GM12865 (cell line): ENCODE measurements around the gene DRC7.

Experiments used
- DNase-seq: peaks from one replicate; pipeline ENCODE4 v3.0.0; 2010; ENCODE audit warnings: low read depth
- H3K4me3 ChIP-seq: 2 replicates; pipeline ENCODE4 v1.5.1; 2011; ENCODE audit warnings: mild to moderate bottlenecking, low read depth, low read length, control low read depth
- TF ChIP-seq, protein P1 (sequence below): IDR thresholded peaks from 2 replicates; pipeline ENCODE4 v1.5.1; 2011; ENCODE audit warnings: low read length, control low read depth, low read depth, inconsistent platforms; ENCODE audit not compliant: insufficient read depth; ENCODE audit errors: missing control alignments

DRC7 gene

DNA sequence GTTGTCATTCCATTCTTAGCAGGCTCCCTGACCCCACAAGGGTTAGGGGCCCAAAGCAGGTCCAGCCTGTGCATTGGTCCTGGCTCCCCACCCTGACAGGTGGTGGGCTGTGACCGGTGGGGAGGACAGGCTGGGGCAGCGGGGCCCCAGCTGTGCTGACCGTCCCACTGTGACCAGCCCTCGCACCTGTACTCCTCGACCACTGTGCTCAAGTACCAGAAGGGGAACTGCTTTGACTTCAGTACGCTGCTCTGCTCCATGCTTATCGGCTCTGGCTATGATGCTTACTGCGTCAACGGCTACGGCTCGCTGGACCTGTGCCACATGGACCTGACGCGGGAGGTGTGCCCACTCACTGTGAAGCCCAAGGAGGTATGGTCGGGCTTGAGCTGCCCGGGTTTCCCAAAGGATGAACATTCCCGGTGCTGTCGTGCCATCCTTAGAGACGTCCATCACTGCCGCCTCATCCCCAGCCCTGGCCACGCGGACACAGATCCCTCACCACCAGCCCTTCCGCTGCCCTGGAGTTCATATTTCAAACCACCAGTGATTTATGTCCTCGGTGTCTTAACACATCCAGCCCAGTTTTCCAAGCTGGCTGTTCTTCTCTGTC is 7.3 kb downstream of the DRC7 start:
- TF ChIP-seq, protein P1, sequence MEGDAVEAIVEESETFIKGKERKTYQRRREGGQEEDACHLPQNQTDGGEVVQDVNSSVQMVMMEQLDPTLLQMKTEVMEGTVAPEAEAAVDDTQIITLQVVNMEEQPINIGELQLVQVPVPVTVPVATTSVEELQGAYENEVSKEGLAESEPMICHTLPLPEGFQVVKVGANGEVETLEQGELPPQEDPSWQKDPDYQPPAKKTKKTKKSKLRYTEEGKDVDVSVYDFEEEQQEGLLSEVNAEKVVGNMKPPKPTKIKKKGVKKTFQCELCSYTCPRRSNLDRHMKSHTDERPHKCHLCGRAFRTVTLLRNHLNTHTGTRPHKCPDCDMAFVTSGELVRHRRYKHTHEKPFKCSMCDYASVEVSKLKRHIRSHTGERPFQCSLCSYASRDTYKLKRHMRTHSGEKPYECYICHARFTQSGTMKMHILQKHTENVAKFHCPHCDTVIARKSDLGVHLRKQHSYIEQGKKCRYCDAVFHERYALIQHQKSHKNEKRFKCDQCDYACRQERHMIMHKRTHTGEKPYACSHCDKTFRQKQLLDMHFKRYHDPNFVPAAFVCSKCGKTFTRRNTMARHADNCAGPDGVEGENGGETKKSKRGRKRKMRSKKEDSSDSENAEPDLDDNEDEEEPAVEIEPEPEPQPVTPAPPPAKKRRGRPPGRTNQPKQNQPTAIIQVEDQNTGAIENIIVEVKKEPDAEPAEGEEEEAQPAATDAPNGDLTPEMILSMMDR, result no peak
- H3K4me3 ChIP-seq, result no peak overlapping the region
- DNase-seq, result no peak

DNA sequence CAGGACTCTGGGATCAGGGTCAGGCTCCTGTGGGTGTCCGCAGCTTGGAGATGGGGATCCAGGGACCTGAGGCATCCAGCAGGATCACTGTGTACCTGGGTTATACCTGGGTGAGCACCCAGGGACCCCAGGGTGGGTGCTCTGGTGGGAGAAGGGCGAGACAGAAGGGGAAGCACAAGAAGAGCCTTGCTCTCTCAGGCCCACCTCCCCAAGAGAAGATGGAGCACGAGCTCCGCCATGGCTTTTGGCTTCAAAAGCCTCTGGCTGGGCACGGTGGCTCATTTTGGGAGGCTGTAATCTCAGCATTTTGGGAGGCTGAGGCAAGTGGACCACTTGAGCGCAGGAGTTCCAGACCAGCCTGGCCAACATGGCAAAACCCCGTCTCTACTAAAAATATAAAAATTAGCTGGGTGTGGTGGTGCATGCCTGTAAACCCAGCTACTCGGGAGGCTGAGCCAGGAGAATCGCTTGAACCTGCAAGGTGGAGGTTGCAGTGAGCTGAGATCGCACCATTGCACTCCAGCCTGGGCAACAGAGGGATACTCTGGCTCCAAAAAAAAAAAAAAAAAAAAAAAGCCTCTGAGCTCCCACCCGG is 8.9 kb downstream of the DRC7 start:
- TF ChIP-seq, protein P1, result no peak
- DNase-seq, result no peak
- no peak overlapping the region for H3K4me3 ChIP-seq

DNA sequence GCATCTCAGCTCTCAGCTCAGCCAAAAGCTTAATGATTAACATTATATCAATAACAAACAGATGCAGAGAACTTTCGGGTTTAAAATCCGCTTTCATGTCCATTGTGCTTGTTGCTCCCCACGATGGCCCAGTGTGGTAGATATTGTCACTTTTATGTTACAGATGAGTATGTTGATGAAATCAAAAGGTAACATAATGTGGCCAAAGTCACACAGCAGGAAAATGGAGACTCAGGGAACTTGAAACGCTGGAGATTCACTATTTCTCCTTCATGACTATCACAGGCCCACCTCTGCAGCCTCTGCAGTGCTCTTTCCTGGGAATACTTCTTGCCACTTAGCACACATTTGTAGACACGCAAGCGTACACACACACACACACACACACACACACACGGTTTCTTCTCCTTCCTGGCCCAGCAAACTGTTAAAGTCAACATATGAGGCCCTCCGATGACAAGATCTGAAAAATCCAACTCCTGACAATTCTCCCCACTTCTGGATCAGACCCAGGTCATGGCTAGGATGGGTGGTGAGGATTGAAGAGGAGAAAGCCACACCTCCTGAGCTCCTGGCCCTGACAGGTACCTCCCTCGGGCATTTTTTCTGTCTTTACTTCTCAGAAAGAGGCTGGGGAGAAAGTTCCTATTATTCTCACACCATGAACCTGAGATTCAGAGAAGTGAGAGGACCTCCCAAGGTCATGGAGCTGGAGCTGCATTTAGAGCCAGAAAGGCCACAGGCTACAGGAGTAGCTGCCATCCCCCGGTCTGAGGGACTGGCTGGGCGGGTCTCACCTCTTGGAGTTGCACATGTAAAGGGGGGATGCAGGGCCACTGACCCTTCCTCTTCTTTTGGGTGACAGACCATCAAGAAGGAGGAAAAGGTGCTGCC is 9.7 kb downstream of the DRC7 start:
- no peak for DNase-seq
- H3K4me3 ChIP-seq, result no peak overlapping the region
- TF ChIP-seq, protein P1, result no peak

DNA sequence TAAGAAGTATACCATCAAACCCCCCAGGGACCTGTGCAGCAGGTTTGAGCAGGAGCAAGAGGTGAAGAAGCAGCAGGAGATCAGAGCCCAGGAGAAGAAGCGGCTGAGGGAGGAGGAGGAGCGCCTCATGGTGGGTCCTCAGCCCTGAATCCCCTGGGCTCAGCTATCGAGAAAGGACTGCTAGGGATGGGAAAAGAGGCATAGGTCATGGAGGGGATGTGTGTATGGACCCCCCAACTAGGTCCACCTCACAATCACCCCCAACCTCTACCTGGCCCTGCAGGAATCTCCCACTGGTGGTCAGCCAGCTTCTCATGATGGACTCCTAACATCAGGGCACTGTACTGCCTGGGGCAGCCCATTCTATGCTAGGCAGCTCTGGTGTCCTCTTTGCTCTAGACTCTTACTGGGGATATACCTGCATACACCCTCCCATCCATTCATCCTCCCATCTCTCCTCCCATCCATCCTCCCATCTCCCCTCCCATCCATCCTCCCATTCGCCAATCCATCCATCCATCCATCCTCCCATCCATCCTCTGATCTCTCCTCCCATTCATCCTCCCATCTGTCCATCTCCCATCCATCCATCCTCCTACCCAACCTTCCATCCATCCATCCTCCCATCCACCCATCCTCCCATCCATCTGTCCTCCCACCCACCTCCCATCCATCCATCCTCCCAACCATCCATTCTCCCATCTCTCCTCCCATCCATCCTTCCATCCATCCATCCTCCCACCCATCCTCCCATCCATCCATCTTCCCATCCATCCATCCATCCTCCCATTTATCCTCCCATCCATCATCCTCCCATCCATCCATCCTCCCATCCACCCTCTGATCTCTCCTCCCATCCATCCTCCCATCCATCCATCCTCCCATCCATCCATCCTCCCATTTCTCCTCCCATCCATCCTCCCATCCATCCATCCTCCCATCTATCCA is 10.6 kb downstream of the DRC7 start:
- no peak for DNase-seq
- H3K4me3 ChIP-seq, result no peak overlapping the region
- TF ChIP-seq, protein P1, result no peak

DNA sequence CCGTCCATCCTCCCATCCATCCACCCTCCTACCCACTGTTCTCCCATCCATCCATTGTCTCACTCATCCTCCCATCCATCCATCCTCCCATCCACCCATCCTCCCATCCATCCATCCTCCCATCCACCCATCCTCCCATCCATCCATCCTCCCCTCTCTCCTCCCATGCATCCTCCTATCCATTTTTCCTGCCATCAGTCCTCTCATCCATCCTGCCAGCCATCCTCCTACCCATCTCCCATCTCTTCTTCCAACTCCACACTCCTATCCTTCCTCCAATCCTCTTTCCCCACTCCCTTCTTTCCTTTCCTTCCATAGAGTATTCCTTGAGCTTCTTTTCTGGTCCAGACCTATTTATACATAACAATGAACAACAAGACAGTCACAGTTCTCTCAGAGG is 12.1 kb downstream of the DRC7 start:
- no peak overlapping the region for H3K4me3 ChIP-seq
- no peak for DNase-seq
- TF ChIP-seq, protein P1, result no peak

DNA sequence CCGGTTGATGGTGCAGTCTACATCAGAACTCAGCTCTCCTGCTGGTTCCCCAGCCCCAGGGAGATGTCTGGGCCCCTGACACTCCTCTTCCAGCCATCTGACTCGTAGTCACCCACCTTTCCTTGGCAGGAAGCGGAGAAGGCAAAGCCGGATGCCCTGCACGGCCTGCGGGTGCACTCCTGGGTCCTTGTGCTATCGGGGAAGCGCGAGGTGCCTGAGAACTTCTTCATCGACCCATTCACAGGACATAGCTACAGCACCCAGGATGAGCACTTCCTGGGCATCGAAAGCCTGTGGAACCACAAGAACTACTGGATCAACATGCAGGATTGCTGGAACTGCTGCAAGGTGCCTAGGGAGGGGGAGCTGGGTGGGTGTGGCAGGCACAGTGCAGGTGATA is 12.7 kb downstream of the DRC7 start:
- TF ChIP-seq, protein P1, result no peak
- no peak for DNase-seq
- no peak overlapping the region for H3K4me3 ChIP-seq
